HT-29 (cell line): ENCODE data around the gene COASY. TPM values are rescaled to one million over a fixed set of nuclear protein-coding genes. Genes with fewer than 3 reads are reported as not detected.
"Not testable (repeated sequence)": the region's sequence is repeated elsewhere in the genome, so short reads cannot be mapped to it uniquely, and the experiment has no call there.

Source experiments
- DNase-seq: peaks from one replicate; pipeline ENCODE4 v3.0.0-alpha.2; 2015; ENCODE audit warnings: low spot score
- total RNA-seq: library from RNA; depleted of rRNA; stranded (reverse); fragments of >200 nt; shearing (Covaris generic); gene quantifications from 2 replicates; pipeline ENCODE4 v1.2.3, GENCODE V29; 2014

COASY gene
- total RNA-seq, 1 experiment from 2014 or later: 103 TPM

DNA sequence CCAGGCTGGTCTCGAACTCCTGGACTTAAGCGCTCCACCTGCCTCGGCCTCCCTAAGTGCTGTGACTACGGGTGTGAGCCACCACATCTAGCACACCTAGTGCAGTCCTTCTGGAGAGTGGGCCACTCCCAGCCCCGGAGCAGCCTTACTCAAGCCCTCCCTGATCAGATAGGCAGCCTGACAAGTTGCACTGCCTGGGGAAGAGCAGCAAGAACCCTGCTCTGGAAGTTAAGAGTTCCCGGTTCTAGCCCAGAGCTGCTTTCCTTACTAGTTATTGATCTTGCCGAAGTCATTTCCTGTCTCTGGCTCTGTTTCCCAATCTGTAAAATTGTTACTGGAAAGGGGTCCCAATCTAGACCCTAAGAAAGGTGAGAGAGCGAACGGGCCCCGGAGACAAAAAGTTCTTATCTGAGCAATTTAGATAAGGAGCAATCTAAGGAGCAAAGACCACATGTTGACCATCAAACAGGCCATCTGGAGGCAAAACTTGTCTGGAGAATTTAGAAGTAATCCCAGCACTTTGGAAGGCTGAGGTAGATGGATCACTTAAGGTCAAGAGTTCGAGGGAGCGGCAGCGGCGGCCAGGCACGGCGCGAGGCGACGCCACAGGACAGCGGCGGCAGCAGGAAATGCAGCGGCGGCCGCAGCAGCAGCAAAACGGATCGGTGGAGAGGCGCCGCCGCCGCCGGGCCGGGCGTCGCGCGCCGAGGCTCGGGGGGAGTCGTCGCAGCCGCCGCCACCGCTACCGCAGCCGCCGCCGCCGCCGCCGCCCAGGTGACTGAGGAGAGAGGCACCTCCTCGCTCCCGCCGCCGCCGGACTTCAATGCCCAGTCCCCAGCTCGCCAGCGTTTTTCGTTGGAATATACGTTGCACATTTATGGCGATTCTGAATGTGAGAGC lies 30.2 kb upstream of the COASY start:
- DNase-seq: peak; percentile 72

GRCh38 chr17:42535155-42536047 lies 26.5 kb upstream of the COASY start:
- DNase-seq: no peak

DNA sequence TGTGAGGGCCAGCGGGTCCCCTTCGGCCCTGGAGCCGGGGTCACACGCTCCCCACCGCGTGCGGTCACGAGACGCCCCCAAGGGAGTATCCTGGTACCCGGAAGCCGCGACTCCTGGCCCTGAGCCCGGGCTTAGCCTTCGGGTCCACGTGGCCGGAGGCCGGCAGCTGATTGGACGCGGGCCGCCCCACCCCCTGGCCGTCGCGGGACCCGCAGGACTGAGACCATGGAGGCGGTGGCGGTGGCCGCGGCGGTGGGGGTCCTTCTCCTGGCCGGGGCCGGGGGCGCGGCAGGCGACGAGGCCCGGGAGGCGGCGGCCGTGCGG lies 25.9 kb upstream of the COASY start, which contains the start of gene NAGLU:
Gene NAGLU, plus strand, starts transcription at position 194 of the 324 bp plus-strand sequence. Its CDS starts 32 bp downstream, at position 226.
- DNase-seq: peak; percentile 90

- peak; percentile 75 for DNase-seq
These were observed 25.4 kb upstream of the COASY start for GRCh38 chr17:42536372-42537155.

DNA sequence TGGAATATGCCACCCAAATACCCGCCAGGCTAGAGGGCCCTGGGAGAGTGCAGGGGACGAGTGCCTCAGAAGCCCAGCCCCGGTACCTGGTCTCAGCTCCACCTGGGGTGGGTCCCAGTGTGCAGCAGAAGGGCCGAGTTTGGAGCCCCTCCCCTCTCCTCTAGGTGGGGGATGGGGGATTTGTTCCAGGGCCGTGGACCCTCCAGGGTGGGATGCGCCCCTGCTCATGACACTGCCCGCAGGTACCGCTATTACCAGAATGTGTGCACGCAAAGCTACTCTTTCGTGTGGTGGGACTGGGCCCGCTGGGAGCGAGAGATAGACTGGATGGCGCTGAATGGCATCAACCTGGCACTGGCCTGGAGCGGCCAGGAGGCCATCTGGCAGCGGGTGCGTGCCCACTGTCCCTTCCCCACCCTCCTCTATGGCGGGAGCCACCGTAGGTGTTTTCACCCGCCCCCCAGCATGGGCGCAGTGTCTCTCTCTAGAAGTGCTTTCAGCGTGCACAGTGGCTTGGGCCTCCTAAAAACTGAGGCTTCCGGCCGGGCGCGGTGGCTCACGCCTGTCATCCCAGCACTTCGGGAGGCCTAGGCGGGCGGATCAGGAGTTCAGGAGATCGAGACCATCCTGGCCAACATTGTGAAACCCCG lies 24.7 kb upstream of the COASY start:
- no peak for DNase-seq

- no peak for DNase-seq
These were observed 24.0 kb upstream of the COASY start for GRCh38 chr17:42537826-42538451.

GRCh38 chr17:42538482-42538881 lies 23.5 kb upstream of the COASY start:
- DNase-seq: no peak

DNA sequence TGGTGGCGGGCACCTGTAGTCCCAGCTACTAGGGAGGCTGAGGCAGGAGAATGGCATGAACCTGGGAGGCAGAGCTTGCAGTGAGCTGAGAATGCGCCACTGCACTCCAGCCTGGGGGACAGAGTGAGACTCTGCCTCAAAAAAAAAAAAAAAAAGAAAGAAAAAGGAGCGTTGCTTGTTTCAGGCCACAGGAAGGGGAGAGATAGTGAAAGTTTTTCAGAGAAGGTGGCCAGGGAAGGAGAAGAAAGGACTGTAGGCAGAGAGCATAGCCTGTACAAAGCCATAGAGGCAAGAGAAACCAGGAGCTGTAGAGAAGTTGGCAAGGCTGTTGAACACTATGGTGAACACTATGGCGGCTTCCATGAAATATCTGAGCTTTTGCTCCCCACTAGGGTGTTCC lies 21.4 kb upstream of the COASY start:
- DNase-seq: not testable (repeated sequence)

DNA sequence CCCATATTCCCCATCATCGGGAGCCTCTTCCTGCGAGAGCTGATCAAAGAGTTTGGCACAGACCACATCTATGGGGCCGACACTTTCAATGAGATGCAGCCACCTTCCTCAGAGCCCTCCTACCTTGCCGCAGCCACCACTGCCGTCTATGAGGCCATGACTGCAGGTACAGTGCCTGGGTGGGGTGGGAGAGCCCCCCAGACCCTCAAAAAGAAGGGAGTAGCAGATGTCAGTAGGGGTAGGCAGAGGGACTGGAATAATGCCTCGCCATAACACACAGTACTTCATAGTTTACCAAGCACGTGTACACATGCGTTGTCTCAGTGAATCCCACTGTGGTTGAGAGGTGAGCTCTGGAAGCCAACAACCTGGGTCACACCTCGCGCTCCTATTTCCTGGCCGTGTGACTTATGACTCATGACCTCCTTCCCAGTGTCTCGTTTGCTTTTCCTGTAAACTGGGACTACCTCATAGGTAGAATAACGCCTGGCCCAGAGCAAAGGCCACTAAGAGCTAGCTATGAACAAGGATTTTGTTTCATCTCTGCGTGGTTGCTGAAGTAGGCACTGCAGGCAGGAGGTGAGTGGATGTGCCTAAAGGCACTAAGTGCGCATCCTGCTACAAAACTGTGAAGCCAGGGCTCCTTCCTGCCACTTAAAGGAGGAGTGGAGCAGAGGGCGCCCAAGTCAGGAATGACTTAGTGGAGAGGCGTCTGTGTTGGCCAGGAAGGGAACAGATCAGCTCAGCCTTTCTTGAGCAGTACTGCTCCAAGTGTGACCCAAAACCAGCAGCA lies 20.7 kb upstream of the COASY start:
- DNase-seq: peak; percentile 84

DNA sequence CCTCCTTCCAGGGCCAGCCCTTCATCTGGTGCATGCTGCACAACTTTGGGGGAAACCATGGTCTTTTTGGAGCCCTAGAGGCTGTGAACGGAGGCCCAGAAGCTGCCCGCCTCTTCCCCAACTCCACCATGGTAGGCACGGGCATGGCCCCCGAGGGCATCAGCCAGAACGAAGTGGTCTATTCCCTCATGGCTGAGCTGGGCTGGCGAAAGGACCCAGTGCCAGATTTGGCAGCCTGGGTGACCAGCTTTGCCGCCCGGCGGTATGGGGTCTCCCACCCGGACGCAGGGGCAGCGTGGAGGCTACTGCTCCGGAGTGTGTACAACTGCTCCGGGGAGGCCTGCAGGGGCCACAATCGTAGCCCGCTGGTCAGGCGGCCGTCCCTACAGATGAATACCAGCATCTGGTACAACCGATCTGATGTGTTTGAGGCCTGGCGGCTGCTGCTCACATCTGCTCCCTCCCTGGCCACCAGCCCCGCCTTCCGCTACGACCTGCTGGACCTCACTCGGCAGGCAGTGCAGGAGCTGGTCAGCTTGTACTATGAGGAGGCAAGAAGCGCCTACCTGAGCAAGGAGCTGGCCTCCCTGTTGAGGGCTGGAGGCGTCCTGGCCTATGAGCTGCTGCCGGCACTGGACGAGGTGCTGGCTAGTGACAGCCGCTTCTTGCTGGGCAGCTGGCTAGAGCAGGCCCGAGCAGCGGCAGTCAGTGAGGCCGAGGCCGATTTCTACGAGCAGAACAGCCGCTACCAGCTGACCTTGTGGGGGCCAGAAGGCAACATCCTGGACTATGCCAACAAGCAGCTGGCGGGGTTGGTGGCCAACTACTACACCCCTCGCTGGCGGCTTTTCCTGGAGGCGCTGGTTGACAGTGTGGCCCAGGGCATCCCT lies 18.5 kb upstream of the COASY start:
- DNase-seq: no peak

- DNase-seq: no peak
These were observed 17.1 kb upstream of the COASY start for GRCh38 chr17:42544874-42545283.

- DNase-seq: not testable (repeated sequence)
These were observed 16.0 kb upstream of the COASY start for GRCh38 chr17:42545755-42546505.

GRCh38 chr17:42547001-42547461 lies 14.9 kb upstream of the COASY start:
- DNase-seq: no peak

GRCh38 chr17:42547698-42548069 lies 14.3 kb upstream of the COASY start:
- DNase-seq: no peak

- peak; percentile 89 for DNase-seq
These were observed 13.7 kb upstream of the COASY start for GRCh38 chr17:42548070-42548837.

GRCh38 chr17:42548993-42549755 lies 12.8 kb upstream of the COASY start:
- DNase-seq: no peak
